Pericardium fibroblast (primary cell): ENCODE measurements around the gene GALNT10. TPM values are rescaled to one million over a fixed set of nuclear protein-coding genes. Genes with fewer than 3 reads are reported as not detected.

Experiments
- total RNA-seq: library from RNA; depleted of rRNA; stranded (reverse); fragments of >200 nt; gene quantifications from 2 replicates; pipeline ENCODE4 v1.2.3, GENCODE V29; 2015

Gene GALNT10
- total RNA-seq, result 29.7 and 65.2 TPM in 2 replicates

GRCh38 chr5:154190595-154191304 lies at the start of gene GALNT10:
TSS of gene GALNT10 (plus strand) at chr5:154190733. CDS start at chr5:154190867, 134 bp downstream.

GRCh38 chr5:154445422-154446194 lies 255.1 kb downstream of the GALNT10 start, which contains the start of gene SAP30L:
TSS of gene SAP30L (plus strand) at chr5:154445997. CDS start at chr5:154446605, 608 bp downstream.

Other genes starting within 250 kb of the GALNT10 start
- 11.7 and 18.1 TPM in 2 replicates for gene FAM114A2, start 151.8 kb upstream of the GALNT10 start, total RNA-seq
- gene MFAP3, start 151.8 kb upstream of the GALNT10 start, total RNA-seq, result 30.9 and 46.8 TPM in 2 replicates